Type B pancreatic cell (in vitro differentiated cells): Measurements from ENCODE around the gene EHHADH. TPM values are rescaled to one million over a fixed set of nuclear protein-coding genes. Genes with fewer than 3 reads are reported as not detected.
"Not testable (repeated sequence)": the region's sequence is repeated elsewhere in the genome, so short reads cannot be mapped to it uniquely, and the experiment has no call there.

Source experiments
- DNase-seq: peaks from one replicate; pipeline ENCODE4 v3.0.0; 2021; ENCODE audit warnings: mixed read lengths; ENCODE audit not compliant: unreplicated experiment; ENCODE audit errors: extremely low spot score
- H3K27ac Mint-ChIP-seq: 2 replicates; pipeline ENCODE4 v1.8.0; 2021; ENCODE audit warnings: mild to moderate bottlenecking, mixed read lengths
- H3K27me3 Mint-ChIP-seq: 2 replicates; pipeline ENCODE4 v1.8.0; 2021; ENCODE audit warnings: mixed read lengths
- H3K36me3 Mint-ChIP-seq: 2 replicates; pipeline ENCODE4 v1.8.0; 2021; ENCODE audit warnings: mixed read lengths
- H3K4me1 Mint-ChIP-seq: one replicate; pipeline ENCODE4 v1.8.0; 2021; ENCODE audit warnings: mixed read lengths; ENCODE audit not compliant: unreplicated experiment
- H3K4me3 Mint-ChIP-seq: 2 replicates; pipeline ENCODE4 v1.8.0; 2021; ENCODE audit warnings: mild to moderate bottlenecking, mixed read lengths
- H3K9me3 Mint-ChIP-seq: 2 replicates; pipeline ENCODE4 v1.8.0; 2021; ENCODE audit warnings: mixed read lengths
- CTCF ChIP-seq: fragments of 200-600 bp; sonication (generic); conservative IDR thresholded peaks from 2 replicates; pipeline ENCODE4 v1.5.0; 2021; ENCODE audit warnings: antibody characterized with exemption, mild to moderate bottlenecking
- long read RNA-seq: library from polyadenylated mRNA; unstranded; transcript quantifications from one replicate; pipeline ENCODE4 v2.0.0, GENCODE V29; 2020
- total RNA-seq: library from RNA; stranded (reverse); gene quantifications from 2 replicates; pipeline ENCODE4 v1.2.1, GENCODE V29; 2021; ENCODE audit warnings: low replicate concordance

EHHADH gene
- total RNA-seq = 5.3 and 14.4 TPM in 2 replicates
- long read RNA-seq, transcript EHHADH-201 (7 exons, 3,850 nt) = major isoform, 6 of 21 reads
- long read RNA-seq, partial matches to known transcripts = 0 of 21 reads
- long read RNA-seq, other reads (novel, unspliced or antisense) = 14 of 21 reads

GRCh38 chr3:185253645-185254410 lies at the start of gene EHHADH:
Gene EHHADH (minus strand): TSS chr3:185254049. CDS start chr3:185254022, 27 bp downstream.
- Mint-ChIP-seq H3K27me3 (no peaks in the 10 kb centered on the region), H3K27ac (peak within 1 kb of the TSS; percentile 67), H3K9me3 (peaks cover 4% of the 10 kb centered on the region), H3K4me3 (peak within 1 kb of the TSS; percentile 85), H3K36me3 (no peaks in the 10 kb centered on the region), H3K4me1 (no peaks in the 10 kb centered on the region)
- peak; percentile 69 for DNase-seq
- peak; percentile 17 for TF ChIP-seq CTCF

- H3K27me3 Mint-ChIP-seq, DNase-seq, H3K9me3 Mint-ChIP-seq, H3K4me3 Mint-ChIP-seq, H3K4me1 Mint-ChIP-seq, H3K27ac Mint-ChIP-seq: not testable (repeated sequence)
- H3K36me3 Mint-ChIP-seq = peaks cover 19% of the 10 kb centered on the region
Measured at GRCh38 chr3:185299918-185300426, 46.1 kb upstream of the EHHADH start.

GRCh38 chr3:185297867-185298266 lies 44.0 kb upstream of the EHHADH start:
- DNase-seq = no peak
- Mint-ChIP-seq H3K27ac (no peak overlapping the region), H3K4me1 (no peaks in the 10 kb centered on the region), H3K27me3 (no peaks in the 10 kb centered on the region), H3K4me3 (no peak overlapping the region), H3K9me3 (no peaks in the 10 kb centered on the region), H3K36me3 (peaks cover 5% of the 10 kb centered on the region)
- no peak for TF ChIP-seq CTCF

GRCh38 chr3:185292238-185292637 lies 38.4 kb upstream of the EHHADH start:
- no peaks in the 10 kb centered on the region for H3K4me1 Mint-ChIP-seq
- H3K27ac Mint-ChIP-seq = no peak overlapping the region
- H3K9me3 Mint-ChIP-seq = no peaks in the 10 kb centered on the region
- no peak for DNase-seq
- H3K4me3 Mint-ChIP-seq = no peak overlapping the region
- H3K27me3 Mint-ChIP-seq = no peaks in the 10 kb centered on the region
- H3K36me3 Mint-ChIP-seq = peaks cover 8% of the 10 kb centered on the region
- TF ChIP-seq CTCF = no peak

- Mint-ChIP-seq H3K4me3 (no peak overlapping the region), H3K27ac (peak overlapping the region; percentile 84), H3K27me3 (no peaks in the 10 kb centered on the region), H3K4me1 (no peaks in the 10 kb centered on the region), H3K9me3 (no peaks in the 10 kb centered on the region), H3K36me3 (peaks cover 8% of the 10 kb centered on the region)
- no peak for DNase-seq
- TF ChIP-seq CTCF = no peak
Measured at GRCh38 chr3:185290266-185290665, 36.4 kb upstream of the EHHADH start.

- Mint-ChIP-seq H3K4me1 (peaks cover 15% of the 10 kb centered on the region), H3K4me3 (peak overlapping the region; percentile 98), H3K36me3 (peaks cover 12% of the 10 kb centered on the region), H3K27me3 (peaks cover 3% of the 10 kb centered on the region), H3K27ac (peak overlapping the region; percentile 93), H3K9me3 (peaks cover 7% of the 10 kb centered on the region)
- no peak for TF ChIP-seq CTCF
- DNase-seq = no peak
Measured at GRCh38 chr3:185283374-185283935, 29.6 kb upstream of the EHHADH start.
